OCI-LY7 (cell line): Measurements from ENCODE around the gene GXYLT1. TPM values are rescaled to one million over a fixed set of nuclear protein-coding genes. Genes with fewer than 3 reads are reported as not detected.

ENCODE experiments used
- BruUV-seq: library from RNA; stranded (reverse); fragments of 400-500 nt; replicated peaks from 2 replicates; lab custom pipeline; 2021; lab: Mats Ljungman, UMichigan
- CTCF ChIA-PET: fragments of 300-600 bp; sonication (Branson Sonifier 250); formaldehyde crosslinking; loops from one replicate; lab custom pipeline; 2022; ENCODE audit warnings: antibody characterized with exemption; ENCODE audit not compliant: unreplicated experiment; lab: Charles Lee
- POLR2A ChIA-PET: fragments of 300-600 bp; sonication (Branson Sonifier 250); formaldehyde crosslinking; loops from one replicate; lab custom pipeline; 2022; ENCODE audit warnings: antibody characterized with exemption; lab: Charles Lee
- DNase-seq: peaks from one replicate; pipeline ENCODE4 v3.0.0-alpha.2; 2015; ENCODE audit warnings: low spot score
- H2AFZ ChIP-seq: fragments of 200-600 bp; sonication (generic), shearing (Covaris generic); 2 replicates; pipeline ENCODE4 v1.6.1; 2014; ENCODE audit warnings: mild to moderate bottlenecking, antibody characterized with exemption, low read length, moderate library complexity
- H3K27ac ChIP-seq: fragments of 200-600 bp; sonication (generic); 2 replicates; pipeline ENCODE4 v1.5.1; 2014; ENCODE audit warnings: mixed run types, low read depth, mild to moderate bottlenecking, moderate library complexity, low read length, inconsistent platforms; ENCODE audit not compliant: poor library complexity, severe bottlenecking
- H3K36me3 ChIP-seq: fragments of 200-600 bp; sonication (generic); 2 replicates; pipeline ENCODE4 v1.6.1; 2014; ENCODE audit warnings: mild to moderate bottlenecking, antibody characterized with exemption, low read length, moderate library complexity, mixed read lengths; ENCODE audit not compliant: insufficient read depth
- H3K4me1 ChIP-seq: fragments of 200-600 bp; sonication (generic); 2 replicates; pipeline ENCODE4 v1.5.1; 2014; ENCODE audit warnings: mild to moderate bottlenecking, low read length; ENCODE audit not compliant: insufficient read depth, poor library complexity, severe bottlenecking
- H3K4me2 ChIP-seq: fragments of 200-600 bp; sonication (generic); 2 replicates; pipeline ENCODE4 v1.6.1; 2014; ENCODE audit warnings: mild to moderate bottlenecking, low read length
- H3K4me3 ChIP-seq: fragments of 200-600 bp; sonication (generic); 2 replicates; pipeline ENCODE4 v1.5.1; 2014; ENCODE audit warnings: mild to moderate bottlenecking, low read depth, low read length; ENCODE audit not compliant: poor library complexity, severe bottlenecking
- H3K79me2 ChIP-seq: fragments of 200-600 bp; sonication (generic); 2 replicates; pipeline ENCODE4 v1.6.1; 2016; ENCODE audit warnings: low read depth, mild to moderate bottlenecking, low read length, moderate library complexity, mixed read lengths; ENCODE audit not compliant: insufficient read depth
- H3K9me2 ChIP-seq: fragments of 200-600 bp; sonication (generic); 2 replicates; pipeline ENCODE4 v1.6.1; 2016; ENCODE audit warnings: mild to moderate bottlenecking, low read length, mixed read lengths; ENCODE audit not compliant: insufficient read depth
- H3K9me3 ChIP-seq: fragments of 200-600 bp; sonication (generic); 2 replicates; pipeline ENCODE4 v1.6.1; 2014; ENCODE audit warnings: mild to moderate bottlenecking, mixed run types, low read length, mixed read lengths
- H4K20me1 ChIP-seq: fragments of 200-600 bp; sonication (generic); 2 replicates; pipeline ENCODE4 v1.6.1; 2014; ENCODE audit warnings: mild to moderate bottlenecking, antibody characterized with exemption, low read length, moderate library complexity, mixed read lengths; ENCODE audit not compliant: insufficient read depth
- EZH2phosphoT487 ChIP-seq: fragments of 200-600 bp; sonication (generic); IDR thresholded peaks from 2 replicates; pipeline ENCODE4 v1.6.1; 2018; ENCODE audit warnings: low read depth, borderline replicate concordance, mild to moderate bottlenecking, mixed run types, antibody characterized with exemption, low read length, moderate library complexity, mixed read lengths
- intact Hi-C: fragments of 100-400 bp; cut with micrococcal nuclease; formaldehyde crosslinking; loops from one replicate; pipeline ENCODE4 v1.10.0; 2022; ENCODE audit not compliant: unreplicated experiment
- total RNA-seq, 2 experiments: library from RNA; depleted of rRNA in 1 of 2; stranded (reverse); fragments of >200 nt in 1 of 2; shearing (Covaris generic) in 1 of 2; gene quantifications; 2 replicates each; pipeline ENCODE4 v1.2.3, GENCODE V29; 2014 to 2022
- TF ChIP-seq, protein P1 (sequence below): fragments of 200-600 bp; sonication (generic); conservative IDR thresholded peaks from 2 replicates; pipeline ENCODE4 v1.5.1; 2014; ENCODE audit warnings: mild to moderate bottlenecking, antibody characterized with exemption, low read length, moderate library complexity, mixed read lengths

GXYLT1 gene
- total RNA-seq, 2 experiments from 2014 or later: 9.0 to 11.1 TPM

DNA sequence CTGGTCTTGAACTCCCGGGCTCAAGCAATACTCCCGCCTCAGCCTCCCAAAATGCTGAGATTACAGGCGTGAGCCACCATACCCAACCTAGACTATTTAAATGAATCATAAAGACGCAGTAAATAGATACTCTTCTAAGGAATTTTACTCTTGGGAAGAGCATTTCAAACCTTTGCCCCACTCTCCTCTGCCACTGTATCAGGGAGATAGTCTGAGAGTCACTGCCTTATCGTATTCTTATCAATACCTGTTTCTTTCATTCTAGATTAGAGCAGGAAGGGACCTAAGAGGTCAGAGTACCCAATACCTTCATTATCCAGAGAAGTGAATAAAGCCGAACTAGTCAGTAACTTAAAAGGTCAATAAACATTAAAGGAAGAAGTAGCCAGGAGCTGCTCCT, 15.8 kb downstream of the GXYLT1 start:
- Histone ChIP-seq H2AFZ (no peak overlapping the region), H3K27ac (no peak overlapping the region), H3K79me2 (peaks cover 33% of the 10 kb centered on the region; the same call in 1 of the 2 replicates), H3K9me3 (no peaks in the 10 kb centered on the region), H3K4me2 (no peak overlapping the region), H3K9me2 (no peaks in the 10 kb centered on the region), H3K4me3 (no peak overlapping the region), H3K4me1 (no peaks in the 10 kb centered on the region), H3K36me3 (no peaks in the 10 kb centered on the region), H4K20me1 (peaks cover 7% of the 10 kb centered on the region; the same call in 1 of the 2 replicates)
- intact Hi-C loops: loop anchor here (2.0 to 10.0 kb wide), 2 partner anchors 204 to 436 kb away; no protein-coding TSS in a partner anchor
- POLR2A ChIA-PET: interaction anchor here (0.7 to 1.3 kb wide), 2 partner anchors 9 to 242 kb away, joined by 3 read pairs; no protein-coding TSS in a partner anchor
- BruUV-seq: no TSS peak
- TF ChIP-seq, protein P1, sequence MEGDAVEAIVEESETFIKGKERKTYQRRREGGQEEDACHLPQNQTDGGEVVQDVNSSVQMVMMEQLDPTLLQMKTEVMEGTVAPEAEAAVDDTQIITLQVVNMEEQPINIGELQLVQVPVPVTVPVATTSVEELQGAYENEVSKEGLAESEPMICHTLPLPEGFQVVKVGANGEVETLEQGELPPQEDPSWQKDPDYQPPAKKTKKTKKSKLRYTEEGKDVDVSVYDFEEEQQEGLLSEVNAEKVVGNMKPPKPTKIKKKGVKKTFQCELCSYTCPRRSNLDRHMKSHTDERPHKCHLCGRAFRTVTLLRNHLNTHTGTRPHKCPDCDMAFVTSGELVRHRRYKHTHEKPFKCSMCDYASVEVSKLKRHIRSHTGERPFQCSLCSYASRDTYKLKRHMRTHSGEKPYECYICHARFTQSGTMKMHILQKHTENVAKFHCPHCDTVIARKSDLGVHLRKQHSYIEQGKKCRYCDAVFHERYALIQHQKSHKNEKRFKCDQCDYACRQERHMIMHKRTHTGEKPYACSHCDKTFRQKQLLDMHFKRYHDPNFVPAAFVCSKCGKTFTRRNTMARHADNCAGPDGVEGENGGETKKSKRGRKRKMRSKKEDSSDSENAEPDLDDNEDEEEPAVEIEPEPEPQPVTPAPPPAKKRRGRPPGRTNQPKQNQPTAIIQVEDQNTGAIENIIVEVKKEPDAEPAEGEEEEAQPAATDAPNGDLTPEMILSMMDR: no peak
- no peak for TF ChIP-seq EZH2phosphoT487
- CTCF ChIA-PET: no interaction called here
- DNase-seq: no peak

DNA sequence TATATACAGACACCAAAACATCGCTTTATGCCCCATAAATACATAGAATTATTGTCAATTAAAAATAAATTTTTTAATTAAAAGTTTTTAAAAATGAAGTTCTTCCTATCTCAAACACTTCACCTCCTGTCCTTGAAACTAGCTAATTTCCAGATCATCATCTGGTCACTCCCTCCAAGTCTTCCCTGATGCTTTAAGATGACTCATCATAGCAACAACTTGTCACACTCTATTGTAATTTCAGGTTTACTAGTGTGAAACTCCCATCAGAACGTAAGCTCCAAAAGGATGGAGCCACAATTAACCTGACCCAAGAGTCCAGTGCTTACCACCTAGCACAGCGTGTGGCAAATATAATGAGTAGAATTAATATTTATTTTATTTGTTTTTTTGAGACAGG, 16.3 kb downstream of the GXYLT1 start:
- H3K79me2 ChIP-seq: peaks cover 39% of the 10 kb centered on the region; the same call in 1 of the 2 replicates
- H3K9me3 ChIP-seq: no peaks in the 10 kb centered on the region
- H2AFZ ChIP-seq: no peak overlapping the region
- intact Hi-C loops: loop anchor here (2.0 to 10.0 kb wide), 2 partner anchors 204 to 436 kb away; no protein-coding TSS in a partner anchor
- ChIA-PET CTCF (interaction anchor here (0.6 to 0.8 kb wide), 2 partner anchors 113 to 310 kb away, joined by 3 read pairs; no protein-coding TSS in a partner anchor), POLR2A (interaction anchor here (0.6 to 1.3 kb wide), 4 partner anchors 10 to 243 kb away, joined by 3 read pairs; no protein-coding TSS in a partner anchor)
- TF ChIP-seq EZH2phosphoT487: no peak
- no TSS peak for BruUV-seq
- H3K4me1 ChIP-seq: no peaks in the 10 kb centered on the region
- H3K36me3 ChIP-seq: no peaks in the 10 kb centered on the region
- peaks cover 7% of the 10 kb centered on the region; the same call in 1 of the 2 replicates for H4K20me1 ChIP-seq
- H3K4me2 ChIP-seq: no peak overlapping the region
- DNase-seq: no peak
- H3K4me3 ChIP-seq: no peak overlapping the region
- H3K27ac ChIP-seq: no peak overlapping the region
- H3K9me2 ChIP-seq: no peaks in the 10 kb centered on the region

DNA sequence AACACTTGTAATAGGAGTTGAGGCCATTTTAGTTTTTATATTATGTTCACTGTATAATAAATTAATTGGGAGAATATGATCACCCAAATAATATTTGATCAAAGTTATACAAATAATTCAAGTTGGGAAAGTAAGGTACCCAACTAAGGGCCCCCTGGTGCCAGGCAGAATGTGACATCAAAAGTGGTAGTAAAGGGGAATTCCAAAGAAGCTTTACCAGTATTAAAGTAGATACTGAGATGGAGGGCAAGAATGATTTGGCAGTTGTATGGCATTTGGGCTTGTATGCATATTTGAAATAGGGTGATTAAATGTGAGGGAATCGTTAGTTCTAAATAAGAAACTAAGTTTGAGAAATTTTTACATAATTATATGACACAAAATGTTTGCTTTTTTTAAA, 17.7 kb downstream of the GXYLT1 start:
- ChIA-PET CTCF (no interaction called here), POLR2A (no interaction called here)
- H3K27ac ChIP-seq: no peak overlapping the region
- no peaks in the 10 kb centered on the region for H3K4me1 ChIP-seq
- H3K36me3 ChIP-seq: no peaks in the 10 kb centered on the region
- no peak for TF ChIP-seq EZH2phosphoT487
- TF ChIP-seq, protein P1: no peak
- no peaks in the 10 kb centered on the region for H3K9me2 ChIP-seq
- H4K20me1 ChIP-seq: peaks cover 7% of the 10 kb centered on the region; the same call in 1 of the 2 replicates
- intact Hi-C loops: loop anchor here (10.0 kb wide), 1 partner anchor 438 kb away; no protein-coding TSS in a partner anchor
- H3K4me2 ChIP-seq: no peak overlapping the region
- no peak overlapping the region for H3K4me3 ChIP-seq
- H3K79me2 ChIP-seq: peaks cover 32% of the 10 kb centered on the region; the same call in 1 of the 2 replicates
- DNase-seq: no peak
- no TSS peak for BruUV-seq
- no peak overlapping the region for H2AFZ ChIP-seq
- no peaks in the 10 kb centered on the region for H3K9me3 ChIP-seq
